ENCODE data around the gene ZNF438.

Gene ZNF438

GRCh38 chr10:31014161-31014875 lies 17.3 kb downstream of the ZNF438 start:
- in situ Hi-C loops (cut with HindIII; ENCODE audit: low pct_ligation_motif_present, low sequenced_read_pairs), result no loop called here
- no peak for DNase-seq
- H3K27ac ChIP-seq, result no peak overlapping the region

GRCh38 chr10:31013331-31013730 lies 18.3 kb downstream of the ZNF438 start:
- TF ChIP-seq CTCF (IDR thresholded peaks at IDR 0.05; ENCODE audit: low read depth, low read length, missing control alignments), result no peak
- no peaks in the 10 kb centered on the region for H3K27me3 ChIP-seq (replicated peaks)
- no peaks in the 10 kb centered on the region for H3K36me3 ChIP-seq (replicated peaks)
- in situ Hi-C loops (cut with HindIII; ENCODE audit: low pct_ligation_motif_present, low sequenced_read_pairs), result no loop called here
- DNase-seq, result no peak
- H3K4me3 ChIP-seq (ENCODE audit: low read depth, low read length), result no peak overlapping the region
- no peak overlapping the region for H3K27ac ChIP-seq

More at GRCh38 chr10:31014161-31014875, 17.3 kb downstream of the ZNF438 start:
- H3K27me3 ChIP-seq (replicated peaks), result no peaks in the 10 kb centered on the region
- TF ChIP-seq CTCF (IDR thresholded peaks at IDR 0.05; ENCODE audit: low read depth, low read length, missing control alignments), result no peak
- H3K36me3 ChIP-seq (replicated peaks), result no peaks in the 10 kb centered on the region
- H3K4me3 ChIP-seq (ENCODE audit: low read depth, low read length), result no peak overlapping the region

GRCh38 chr10:31011665-31012022 lies 20.0 kb downstream of the ZNF438 start:
- TF ChIP-seq CTCF (IDR thresholded peaks at IDR 0.05; ENCODE audit: low read depth, low read length, missing control alignments), result no peak
- in situ Hi-C loops (cut with HindIII; ENCODE audit: low pct_ligation_motif_present, low sequenced_read_pairs), result no loop called here
- no peak for DNase-seq
- Histone ChIP-seq H3K36me3 (replicated peaks) (no peaks in the 10 kb centered on the region), H3K27me3 (replicated peaks) (no peaks in the 10 kb centered on the region), H3K27ac (no peak overlapping the region), H3K4me3 (ENCODE audit: low read depth, low read length) (no peak overlapping the region)

GRCh38 chr10:31011017-31011664 lies 20.5 kb downstream of the ZNF438 start:
- no peak for TF ChIP-seq CTCF (IDR thresholded peaks at IDR 0.05; ENCODE audit: low read depth, low read length, missing control alignments)
- H3K27me3 ChIP-seq (replicated peaks), result no peaks in the 10 kb centered on the region
- in situ Hi-C loops (cut with HindIII; ENCODE audit: low pct_ligation_motif_present, low sequenced_read_pairs), result no loop called here
- no peak overlapping the region for H3K27ac ChIP-seq
- H3K36me3 ChIP-seq (replicated peaks), result no peaks in the 10 kb centered on the region
- no peak overlapping the region for H3K4me3 ChIP-seq (ENCODE audit: low read depth, low read length)
- DNase-seq, result no peak

GRCh38 chr10:31010062-31010461 lies 21.6 kb downstream of the ZNF438 start:
- no peak overlapping the region for H3K27ac ChIP-seq
- in situ Hi-C loops (cut with HindIII; ENCODE audit: low pct_ligation_motif_present, low sequenced_read_pairs), result no loop called here
- TF ChIP-seq CTCF (IDR thresholded peaks at IDR 0.05; ENCODE audit: low read depth, low read length, missing control alignments), result no peak

More at GRCh38 chr10:31010062-31010461, 21.6 kb downstream of the ZNF438 start:
- DNase-seq, result no peak
- Histone ChIP-seq H3K27me3 (replicated peaks) (no peaks in the 10 kb centered on the region), H3K36me3 (replicated peaks) (no peaks in the 10 kb centered on the region), H3K4me3 (ENCODE audit: low read depth, low read length) (no peak overlapping the region)
